GM19438 (cell line): ENCODE results near the gene AP2A1.

ENCODE experiments used
- ATAC-seq: cut with Tn5 transposase; IDR thresholded peaks from one replicate; pipeline ENCODE4 v1.9.1; 2021; ENCODE audit warnings: low read depth; ENCODE audit not compliant: unreplicated experiment

The AP2A1 gene

GRCh38 chr19:49836176-49837008 lies 69.6 kb downstream of the AP2A1 start:
- ATAC-seq = no peak

GRCh38 chr19:49837009-49837310 lies 70.2 kb downstream of the AP2A1 start:
- no peak for ATAC-seq

- ATAC-seq = no peak
These were observed 70.6 kb downstream of the AP2A1 start for GRCh38 chr19:49837425-49837824.

GRCh38 chr19:49838885-49839588 lies 72.2 kb downstream of the AP2A1 start:
- ATAC-seq = no peak

DNA sequence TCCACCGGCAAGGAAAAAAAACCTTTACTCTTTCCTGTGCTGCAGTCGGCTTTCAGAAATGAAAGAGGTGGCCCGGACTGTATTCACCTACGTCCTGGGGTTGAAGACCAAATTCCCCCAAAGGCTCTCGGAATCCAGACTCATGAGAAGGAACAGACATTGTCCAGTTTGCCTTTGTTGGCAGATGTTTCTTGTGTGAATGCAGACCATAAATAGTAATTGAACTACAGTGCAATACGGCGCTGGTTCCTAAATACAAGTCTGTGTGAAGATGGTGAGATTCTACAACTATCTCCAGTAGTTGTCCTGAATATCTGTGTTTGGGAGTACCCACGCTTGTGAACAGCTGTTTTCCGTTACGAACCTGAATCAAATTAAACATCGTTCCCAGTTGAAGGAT lies 72.9 kb downstream of the AP2A1 start:
- ATAC-seq = no peak

DNA sequence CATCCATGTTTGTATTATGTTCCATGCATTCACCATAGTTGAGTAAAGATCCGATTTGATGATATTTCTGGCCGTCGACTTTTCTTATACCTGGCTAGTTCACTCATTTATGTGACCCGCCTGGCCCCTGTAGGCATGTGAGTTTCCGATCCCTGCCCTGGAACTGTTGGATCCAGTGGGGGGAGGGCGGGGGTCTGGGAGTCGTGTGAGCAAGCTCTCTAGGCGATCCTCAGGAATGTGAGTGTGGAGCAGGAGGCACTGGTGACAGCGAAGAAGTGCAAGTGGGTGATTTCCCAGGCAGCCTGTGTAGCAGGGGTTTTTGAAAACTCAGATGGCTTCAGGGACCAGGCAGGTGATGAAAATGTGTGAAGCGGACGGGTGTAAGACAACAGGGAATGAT lies 73.5 kb downstream of the AP2A1 start:
- no peak for ATAC-seq

GRCh38 chr19:49840736-49841249 lies 74.0 kb downstream of the AP2A1 start:
- ATAC-seq = no peak

- ATAC-seq = no peak
These were observed 76.5 kb downstream of the AP2A1 start for GRCh38 chr19:49843265-49843664.

GRCh38 chr19:49844138-49845095 lies 77.6 kb downstream of the AP2A1 start:
- ATAC-seq = no peak

GRCh38 chr19:49845414-49845813 lies 78.6 kb downstream of the AP2A1 start:
- no peak for ATAC-seq

GRCh38 chr19:49846408-49846807 lies 79.6 kb downstream of the AP2A1 start:
- no peak for ATAC-seq

GRCh38 chr19:49847731-49848696 lies 81.2 kb downstream of the AP2A1 start:
- no peak for ATAC-seq

DNA sequence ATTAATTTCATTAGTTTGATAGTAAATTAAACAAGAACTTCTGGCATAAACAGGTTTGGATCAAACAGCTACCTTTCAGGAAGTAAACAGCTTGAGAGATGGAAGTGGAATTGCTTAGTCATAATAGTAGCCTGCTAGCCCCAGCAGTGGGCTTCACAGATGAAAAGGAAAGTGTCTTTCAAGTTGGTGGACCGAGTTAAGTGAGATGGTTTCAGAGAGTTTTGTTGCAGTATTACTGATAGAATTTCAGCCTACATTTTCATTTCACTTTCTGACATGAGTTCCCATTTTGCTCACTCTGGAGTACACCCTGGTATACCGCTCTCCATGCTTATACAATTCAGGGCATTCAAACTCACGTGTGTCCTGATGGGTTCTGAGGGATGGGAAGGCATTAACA lies 82.1 kb downstream of the AP2A1 start:
- ATAC-seq = no peak

DNA sequence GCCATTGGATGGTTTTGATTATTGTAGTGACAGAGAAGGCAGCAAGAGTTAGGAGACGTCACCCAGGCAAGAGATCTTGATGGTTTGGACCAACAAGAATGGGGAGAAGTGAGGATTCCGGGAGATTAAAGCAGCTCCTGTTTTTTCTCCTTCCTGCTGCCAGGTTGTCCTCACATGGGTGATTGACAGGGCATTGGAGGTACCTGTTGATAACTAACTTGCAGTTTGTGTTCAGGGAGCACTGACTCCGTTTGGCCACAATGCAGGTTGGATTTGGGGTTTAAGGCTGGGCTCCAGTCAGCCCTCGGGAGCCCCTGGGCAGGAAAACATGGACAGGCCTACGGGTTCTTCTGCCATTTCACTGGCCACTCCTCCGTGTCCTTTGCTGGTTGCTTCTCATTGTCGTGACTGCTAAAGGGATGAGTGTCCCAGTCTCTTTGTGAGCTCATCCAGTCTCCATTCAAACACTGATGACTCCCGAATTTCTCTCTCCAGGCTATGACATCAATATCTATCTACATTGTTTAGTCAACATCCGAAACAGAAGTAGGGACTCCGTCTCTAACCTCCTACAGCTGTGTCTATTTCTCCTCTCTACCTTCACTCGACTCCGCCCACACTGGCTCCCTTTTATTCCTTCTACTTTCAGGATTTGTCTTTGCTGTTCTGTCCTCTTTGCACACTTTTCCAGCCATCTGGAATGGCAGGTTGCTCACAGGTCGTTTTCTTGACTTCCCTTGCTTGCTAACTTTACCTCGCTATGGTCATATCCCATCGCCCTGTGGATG lies 82.8 kb downstream of the AP2A1 start:
- no peak for ATAC-seq

- no peak for ATAC-seq
These were observed 83.4 kb downstream of the AP2A1 start for GRCh38 chr19:49850221-49850486.

DNA sequence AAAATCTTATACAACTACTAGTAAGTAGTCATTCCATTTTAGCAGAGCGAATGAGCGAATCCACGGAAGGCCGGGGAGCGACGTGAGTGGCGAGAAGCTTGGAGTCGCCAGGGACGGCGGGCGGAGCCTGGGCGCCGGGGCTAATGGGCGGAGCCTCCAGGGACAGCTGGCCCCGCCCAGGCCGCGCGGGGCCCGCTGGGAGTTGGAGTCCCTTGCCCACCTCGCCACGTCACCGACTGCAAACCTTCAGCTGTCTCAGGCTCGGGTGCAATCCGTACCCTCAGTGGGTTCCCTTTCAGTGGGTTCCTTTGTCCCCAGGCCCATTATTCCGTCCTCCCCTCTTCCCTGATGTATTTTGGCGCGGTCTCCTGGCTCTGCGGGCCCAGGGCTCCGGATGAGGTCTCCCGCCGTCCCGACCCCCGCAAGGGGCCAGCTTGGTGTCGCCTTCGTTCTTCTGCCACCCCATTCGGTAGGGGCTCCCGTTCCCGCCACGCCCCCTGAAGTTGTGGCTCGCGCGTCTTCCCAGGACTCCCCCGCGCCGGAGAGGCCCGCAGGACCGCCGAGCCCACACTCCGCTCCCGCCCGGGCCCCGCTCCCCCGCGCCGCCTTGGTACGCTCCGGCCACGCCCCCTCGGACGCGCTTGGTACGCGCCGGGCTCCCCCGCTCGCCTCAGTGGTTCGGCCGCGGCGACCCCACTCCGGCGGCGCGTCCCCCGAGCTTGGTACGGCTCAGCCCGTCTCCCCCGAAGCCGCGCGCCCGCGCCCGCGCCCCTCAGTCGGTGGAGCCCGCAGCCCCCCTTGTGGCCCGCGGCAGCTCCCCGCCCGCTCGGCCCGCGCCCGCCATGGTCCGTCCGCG lies 83.9 kb downstream of the AP2A1 start, which contains the start of gene PTOV1:
PTOV1 (plus strand) TSS at position 673 of the 856 bp plus-strand sequence.
- peak; percentile 67 for ATAC-seq

DNA sequence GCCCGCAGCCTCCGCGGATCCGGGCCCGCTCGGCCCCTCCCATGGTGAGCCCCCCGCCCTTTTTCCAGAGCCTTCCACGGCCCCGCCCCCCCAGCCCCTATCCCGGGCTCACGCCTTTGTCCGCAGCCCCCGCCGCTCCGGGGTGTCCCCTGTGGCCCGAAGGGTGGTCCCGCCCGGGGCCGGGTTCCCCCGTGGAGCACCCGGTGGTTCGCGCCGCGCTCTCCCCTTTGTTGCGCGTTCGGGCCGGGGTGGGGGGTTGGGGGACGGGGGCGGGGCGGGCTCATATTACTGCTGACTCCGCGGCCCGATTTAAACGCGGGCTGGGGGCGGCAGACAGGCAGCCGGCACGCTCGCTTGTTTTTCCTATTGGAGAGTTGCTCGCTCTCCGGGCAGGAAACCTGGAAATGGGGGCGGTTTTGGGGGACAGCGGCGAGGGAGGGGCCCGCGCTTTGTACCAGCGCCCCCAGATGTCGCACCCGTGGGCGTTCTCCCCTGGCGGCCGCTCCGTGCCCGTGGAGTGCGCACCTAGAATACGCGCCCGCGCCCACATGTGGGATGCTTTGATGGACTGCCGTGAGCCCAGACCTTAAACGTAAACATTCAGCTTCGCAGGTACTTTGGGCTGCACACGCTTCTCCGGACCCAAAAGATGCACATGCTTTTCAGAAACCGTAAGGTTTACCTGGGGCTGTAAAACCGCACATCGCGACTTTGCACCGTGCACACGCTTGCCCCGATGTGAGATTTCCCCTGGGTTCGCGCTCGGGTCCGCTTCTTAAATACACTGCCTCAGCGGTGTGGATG lies 84.9 kb downstream of the AP2A1 start:
- ATAC-seq = no peak
